Dermis blood vessel endothelial cell (primary cell): ENCODE measurements around the gene RBM19. TPM values are rescaled to one million over a fixed set of nuclear protein-coding genes. Genes with fewer than 3 reads are reported as not detected.
"Not testable (repeated sequence)": the region's sequence is repeated elsewhere in the genome, so short reads cannot be mapped to it uniquely, and the experiment has no call there.

Experiments
- DNase-seq: peaks from one replicate; pipeline ENCODE4 v3.0.0; 2010
- total RNA-seq: library from RNA; depleted of rRNA; stranded (reverse); fragments of >200 nt; gene quantifications from 2 replicates; pipeline ENCODE4 v1.2.3, GENCODE V29; 2014

Gene RBM19
- 15.1 and 25.0 TPM in 2 replicates for total RNA-seq

- DNase-seq = peak; percentile 98
These were observed at the start of gene RBM19 for GRCh38 chr12:113965951-113966797. Gene RBM19 (minus strand): TSS chr12:113966325. CDS start chr12:113966227, 98 bp downstream.

- DNase-seq = no peak
These were observed 49.7 kb upstream of the RBM19 start for GRCh38 chr12:114015851-114016250.

- DNase-seq = no peak
These were observed 47.6 kb upstream of the RBM19 start for GRCh38 chr12:114013575-114014345.

- no peak for DNase-seq
These were observed 46.8 kb upstream of the RBM19 start for GRCh38 chr12:114012744-114013431.

GRCh38 chr12:114011711-114012110 is 45.6 kb upstream of the RBM19 start:
- DNase-seq = no peak

GRCh38 chr12:114006482-114007425 is 40.6 kb upstream of the RBM19 start:
- DNase-seq = no peak

GRCh38 chr12:114004402-114004801 is 38.3 kb upstream of the RBM19 start:
- no peak for DNase-seq

GRCh38 chr12:114003286-114003685 is 37.2 kb upstream of the RBM19 start:
- DNase-seq = no peak

- DNase-seq = no peak
These were observed 35.6 kb upstream of the RBM19 start for GRCh38 chr12:114001511-114002340.

GRCh38 chr12:114000861-114001260 is 34.7 kb upstream of the RBM19 start:
- DNase-seq = no peak

- not testable (repeated sequence) for DNase-seq
These were observed 34.1 kb upstream of the RBM19 start for GRCh38 chr12:114000261-114000660.

GRCh38 chr12:113997365-113997764 is 31.2 kb upstream of the RBM19 start:
- no peak for DNase-seq

GRCh38 chr12:113996026-113996425 is 29.9 kb upstream of the RBM19 start:
- no peak for DNase-seq

GRCh38 chr12:113994051-113994450 is 27.9 kb upstream of the RBM19 start:
- no peak for DNase-seq

- not testable (repeated sequence) for DNase-seq
These were observed 26.6 kb upstream of the RBM19 start for GRCh38 chr12:113992751-113993150.

GRCh38 chr12:113991224-113992044 is 25.3 kb upstream of the RBM19 start:
- no peak for DNase-seq

- no peak for DNase-seq
These were observed 24.4 kb upstream of the RBM19 start for GRCh38 chr12:113990250-113991223.

- DNase-seq = no peak
These were observed 22.9 kb upstream of the RBM19 start for GRCh38 chr12:113988976-113989375.

- DNase-seq = no peak
These were observed 21.9 kb upstream of the RBM19 start for GRCh38 chr12:113988064-113988451.
